H1 (cell line): ENCODE data around the gene REPIN1.

Experiments
- HDAC2 ChIP-seq, 2 experiments: fragments of 300-600 bp in 1 of 2; sonication (generic) in 1 of 2; IDR thresholded peaks; 2 replicates each; pipeline ENCODE4 v1.6.1; 2011 to 2012; ENCODE audit warnings: low read depth in 2 of 2, low read length in 2 of 2, mild to moderate bottlenecking in 2 of 2, moderate library complexity in 2 of 2, borderline replicate concordance in 1 of 2, inconsistent platforms in 1 of 2
- KDM1A ChIP-seq: fragments of 200-600, 300-600 bp; sonication (generic); IDR thresholded peaks from 2 replicates; pipeline ENCODE4 v1.7.1; 2016; ENCODE audit warnings: mild to moderate bottlenecking, low read length, borderline replicate concordance
- POLR2AphosphoS5 ChIP-seq: IDR thresholded peaks from 2 replicates; pipeline ENCODE4 v1.6.1; 2011; ENCODE audit warnings: low read depth, low read length
- SIRT6 ChIP-seq: IDR thresholded peaks from one replicate; pipeline ENCODE4 v1.7.1; 2012; ENCODE audit warnings: low read length, inconsistent platforms
- SP1 ChIP-seq: IDR thresholded peaks from 2 replicates; pipeline ENCODE4 v1.6.1; 2011; ENCODE audit warnings: low read depth, low read length
- TAF1 ChIP-seq: IDR thresholded peaks from 2 replicates; pipeline ENCODE4 v1.6.1; 2011; ENCODE audit warnings: mild to moderate bottlenecking, low read depth, low read length
- TF ChIP-seq, protein P1 (sequence below), 3 experiments: IDR thresholded peaks; 1 replicate in 2 of 3; 2 replicates in 1 of 3; pipeline versions ENCODE4 v1.5.1 to v1.6.1; 2011; ENCODE audit warnings: low read length in 3 of 3, mild to moderate bottlenecking in 3 of 3, inconsistent platforms in 2 of 3, low read depth in 1 of 3, moderate library complexity in 1 of 3; ENCODE audit not compliant: insufficient read depth in 1 of 3; ENCODE audit errors: control extremely low read depth in 1 of 3
- TF ChIP-seq, protein P2 (sequence below): IDR thresholded peaks from 2 replicates; pipeline ENCODE4 v1.6.1; 2011; ENCODE audit warnings: low read length, improper control_type of control experiment
- TF ChIP-seq, protein P3 (sequence below): IDR thresholded peaks from 2 replicates; pipeline ENCODE4 v1.6.1; 2011; ENCODE audit warnings: low read depth, mild to moderate bottlenecking, low read length; ENCODE audit not compliant: insufficient read depth
- TF ChIP-seq, protein P4 (sequence below): IDR thresholded peaks from 2 replicates; pipeline ENCODE4 v1.6.1; 2012; ENCODE audit warnings: inconsistent platforms

DNA sequence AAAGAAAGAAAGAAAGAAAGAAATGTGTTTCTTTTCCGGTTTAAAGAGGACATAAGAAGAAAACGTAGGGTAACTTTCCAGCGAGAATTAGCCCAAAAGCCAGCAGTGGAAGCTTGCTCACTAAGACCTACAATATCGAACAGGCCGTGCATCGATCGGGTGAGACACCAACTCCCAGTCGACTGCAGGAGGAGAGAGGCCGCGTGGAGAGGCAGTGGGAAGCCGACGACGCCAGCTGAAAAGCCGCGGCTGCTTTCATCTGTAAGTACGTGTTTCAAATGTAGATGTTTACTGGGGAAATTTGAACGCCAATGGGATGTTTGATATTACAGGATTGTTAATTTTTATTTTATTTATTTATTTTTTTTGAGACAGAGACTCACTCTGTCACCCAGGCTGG, 53.2 kb downstream of the REPIN1 start:
- TF ChIP-seq, protein P1, sequence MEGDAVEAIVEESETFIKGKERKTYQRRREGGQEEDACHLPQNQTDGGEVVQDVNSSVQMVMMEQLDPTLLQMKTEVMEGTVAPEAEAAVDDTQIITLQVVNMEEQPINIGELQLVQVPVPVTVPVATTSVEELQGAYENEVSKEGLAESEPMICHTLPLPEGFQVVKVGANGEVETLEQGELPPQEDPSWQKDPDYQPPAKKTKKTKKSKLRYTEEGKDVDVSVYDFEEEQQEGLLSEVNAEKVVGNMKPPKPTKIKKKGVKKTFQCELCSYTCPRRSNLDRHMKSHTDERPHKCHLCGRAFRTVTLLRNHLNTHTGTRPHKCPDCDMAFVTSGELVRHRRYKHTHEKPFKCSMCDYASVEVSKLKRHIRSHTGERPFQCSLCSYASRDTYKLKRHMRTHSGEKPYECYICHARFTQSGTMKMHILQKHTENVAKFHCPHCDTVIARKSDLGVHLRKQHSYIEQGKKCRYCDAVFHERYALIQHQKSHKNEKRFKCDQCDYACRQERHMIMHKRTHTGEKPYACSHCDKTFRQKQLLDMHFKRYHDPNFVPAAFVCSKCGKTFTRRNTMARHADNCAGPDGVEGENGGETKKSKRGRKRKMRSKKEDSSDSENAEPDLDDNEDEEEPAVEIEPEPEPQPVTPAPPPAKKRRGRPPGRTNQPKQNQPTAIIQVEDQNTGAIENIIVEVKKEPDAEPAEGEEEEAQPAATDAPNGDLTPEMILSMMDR (IDR thresholded peaks at IDR 0.05; ENCODE audit: control extremely low read depth in 1 of 3, insufficient read depth in 1 of 3, low read depth in 1 of 3, low read length in 3 of 3), result no peak
- TF ChIP-seq POLR2AphosphoS5 (no peak), SIRT6 (no peak), TAF1 (no peak), SP1 (no peak), HDAC2 (IDR thresholded peaks at IDR 0.05; ENCODE audit: borderline replicate concordance in 1 of 2, low read depth in 2 of 2, low read length in 2 of 2) (no peak), KDM1A (no peak)
- TF ChIP-seq, protein P2, sequence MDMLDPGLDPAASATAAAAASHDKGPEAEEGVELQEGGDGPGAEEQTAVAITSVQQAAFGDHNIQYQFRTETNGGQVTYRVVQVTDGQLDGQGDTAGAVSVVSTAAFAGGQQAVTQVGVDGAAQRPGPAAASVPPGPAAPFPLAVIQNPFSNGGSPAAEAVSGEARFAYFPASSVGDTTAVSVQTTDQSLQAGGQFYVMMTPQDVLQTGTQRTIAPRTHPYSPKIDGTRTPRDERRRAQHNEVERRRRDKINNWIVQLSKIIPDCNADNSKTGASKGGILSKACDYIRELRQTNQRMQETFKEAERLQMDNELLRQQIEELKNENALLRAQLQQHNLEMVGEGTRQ, result no peak
- TF ChIP-seq, protein P3, sequence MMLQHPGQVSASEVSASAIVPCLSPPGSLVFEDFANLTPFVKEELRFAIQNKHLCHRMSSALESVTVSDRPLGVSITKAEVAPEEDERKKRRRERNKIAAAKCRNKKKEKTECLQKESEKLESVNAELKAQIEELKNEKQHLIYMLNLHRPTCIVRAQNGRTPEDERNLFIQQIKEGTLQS, result no peak
- TF ChIP-seq, protein P4, sequence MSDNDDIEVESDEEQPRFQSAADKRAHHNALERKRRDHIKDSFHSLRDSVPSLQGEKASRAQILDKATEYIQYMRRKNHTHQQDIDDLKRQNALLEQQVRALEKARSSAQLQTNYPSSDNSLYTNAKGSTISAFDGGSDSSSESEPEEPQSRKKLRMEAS, result no peak
